NCI-H2081 treated with DMSO at 0.1 percent for 48 hours (cell line): ENCODE results near the gene TFDP2.
"Not testable (repeated sequence)": the region's sequence is repeated elsewhere in the genome, so short reads cannot be mapped to it uniquely, and the experiment has no call there.

Experiments used
- DNase-seq: peaks from one replicate; lab custom pipeline; 2025; lab: John Stamatoyannopoulos, UW

TFDP2 gene

GRCh38 chr3:142019794-142020320 lies 129.5 kb downstream of the TFDP2 start:
- no peak for DNase-seq

GRCh38 chr3:142013993-142014392 lies 135.4 kb downstream of the TFDP2 start:
- no peak for DNase-seq

GRCh38 chr3:142013326-142013980 lies 135.9 kb downstream of the TFDP2 start:
- DNase-seq, result no peak

GRCh38 chr3:142009029-142009428 lies 140.3 kb downstream of the TFDP2 start:
- DNase-seq, result peak; percentile 90

GRCh38 chr3:142007710-142008399 lies 141.5 kb downstream of the TFDP2 start:
- no peak for DNase-seq

- DNase-seq, result not testable (repeated sequence)
Measured at GRCh38 chr3:142004957-142005356, 144.4 kb downstream of the TFDP2 start.

- DNase-seq, result no peak
Measured at GRCh38 chr3:142004025-142004424, 145.3 kb downstream of the TFDP2 start.

GRCh38 chr3:142003291-142003690 lies 146.1 kb downstream of the TFDP2 start:
- DNase-seq, result no peak

- DNase-seq, result no peak
Measured at GRCh38 chr3:142000325-142000870, 148.9 kb downstream of the TFDP2 start.

GRCh38 chr3:141998669-141999290 lies 150.6 kb downstream of the TFDP2 start:
- DNase-seq, result no peak

GRCh38 chr3:141996437-141996836 lies 152.9 kb downstream of the TFDP2 start:
- no peak for DNase-seq

- no peak for DNase-seq
Measured at GRCh38 chr3:141994856-141995255, 154.5 kb downstream of the TFDP2 start.

GRCh38 chr3:141992512-141992911 lies 156.8 kb downstream of the TFDP2 start:
- DNase-seq, result no peak

GRCh38 chr3:141986548-141987107 lies 162.7 kb downstream of the TFDP2 start:
- no peak for DNase-seq

GRCh38 chr3:141981084-141981483 lies 168.3 kb downstream of the TFDP2 start:
- no peak for DNase-seq

- no peak for DNase-seq
Measured at GRCh38 chr3:141979050-141979671, 170.2 kb downstream of the TFDP2 start.

- DNase-seq, result not testable (repeated sequence)
Measured at GRCh38 chr3:141974777-141975176, 174.6 kb downstream of the TFDP2 start.

- DNase-seq, result no peak
Measured at GRCh38 chr3:141972399-141972798, 176.9 kb downstream of the TFDP2 start.

- no peak for DNase-seq
Measured at GRCh38 chr3:141971571-141971970, 177.8 kb downstream of the TFDP2 start.

GRCh38 chr3:141969711-141970110 lies 179.6 kb downstream of the TFDP2 start:
- DNase-seq, result no peak

- no peak for DNase-seq
Measured at GRCh38 chr3:141965471-141965870, 183.9 kb downstream of the TFDP2 start.

GRCh38 chr3:141963301-141963700 lies 186.0 kb downstream of the TFDP2 start:
- no peak for DNase-seq
